ENCODE measurements around the gene TRPM8.

Gene TRPM8

GRCh38 chr2:234046521-234046920 lies 129.3 kb downstream of the TRPM8 start:
- DNase-seq (ENCODE audit: low read depth in 2 of 2): no peak

GRCh38 chr2:234047361-234047760 lies 130.2 kb downstream of the TRPM8 start:
- no peak for DNase-seq (ENCODE audit: low read depth in 2 of 2)

DNA sequence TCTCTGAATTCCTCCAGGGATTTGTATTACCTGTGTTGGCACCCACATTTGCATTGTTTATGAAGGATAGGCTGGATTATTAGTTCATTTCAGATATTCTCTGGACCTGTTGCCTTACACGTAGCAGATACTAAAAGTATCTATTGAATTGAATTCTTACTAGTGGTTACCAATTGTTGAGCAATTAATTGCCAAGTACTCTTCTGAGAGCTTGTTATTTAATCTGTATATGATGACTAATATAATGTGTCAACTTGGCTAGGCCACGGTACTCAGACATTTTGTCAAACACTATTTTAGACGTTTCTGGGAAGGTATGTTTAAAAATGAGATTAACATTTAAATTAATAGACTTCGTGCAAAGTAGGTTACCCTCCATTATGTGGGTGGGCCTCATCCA lies 130.9 kb downstream of the TRPM8 start:
- DNase-seq (ENCODE audit: low read depth in 2 of 2): no peak

GRCh38 chr2:234050455-234051135 lies 133.4 kb downstream of the TRPM8 start, which contains the start of gene SPP2:
Gene SPP2, plus strand, starts transcription at chr2:234050702. Its CDS starts 85 bp downstream, at chr2:234050787.
- no peak for DNase-seq (ENCODE audit: low read depth in 2 of 2)

- DNase-seq (ENCODE audit: low read depth in 2 of 2): no peak
Measured at GRCh38 chr2:234051374-234052070, 134.3 kb downstream of the TRPM8 start.

GRCh38 chr2:234058881-234059280 lies 141.7 kb downstream of the TRPM8 start:
- no peak for DNase-seq (ENCODE audit: low read depth in 2 of 2)

DNA sequence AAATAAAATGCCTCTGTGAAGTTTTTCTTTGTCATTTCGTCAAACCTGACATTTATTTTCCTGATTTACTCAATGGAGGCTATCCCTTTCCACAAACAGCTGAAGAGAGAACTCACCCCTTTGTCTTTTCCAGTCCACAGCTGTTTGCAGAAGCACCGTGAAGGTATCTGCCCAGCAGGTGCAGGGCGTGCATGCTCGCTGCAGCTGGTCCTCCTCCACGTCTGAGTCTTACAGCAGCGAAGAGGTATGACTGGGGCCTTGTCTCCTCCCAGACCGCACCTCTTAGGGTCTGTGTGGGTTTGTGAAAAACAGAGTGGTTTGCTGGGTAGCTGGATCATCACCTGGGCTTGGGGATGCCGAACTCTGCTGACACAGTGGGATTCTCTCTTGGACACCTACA lies 143.1 kb downstream of the TRPM8 start:
- no peak for DNase-seq (ENCODE audit: low read depth in 2 of 2)

DNA sequence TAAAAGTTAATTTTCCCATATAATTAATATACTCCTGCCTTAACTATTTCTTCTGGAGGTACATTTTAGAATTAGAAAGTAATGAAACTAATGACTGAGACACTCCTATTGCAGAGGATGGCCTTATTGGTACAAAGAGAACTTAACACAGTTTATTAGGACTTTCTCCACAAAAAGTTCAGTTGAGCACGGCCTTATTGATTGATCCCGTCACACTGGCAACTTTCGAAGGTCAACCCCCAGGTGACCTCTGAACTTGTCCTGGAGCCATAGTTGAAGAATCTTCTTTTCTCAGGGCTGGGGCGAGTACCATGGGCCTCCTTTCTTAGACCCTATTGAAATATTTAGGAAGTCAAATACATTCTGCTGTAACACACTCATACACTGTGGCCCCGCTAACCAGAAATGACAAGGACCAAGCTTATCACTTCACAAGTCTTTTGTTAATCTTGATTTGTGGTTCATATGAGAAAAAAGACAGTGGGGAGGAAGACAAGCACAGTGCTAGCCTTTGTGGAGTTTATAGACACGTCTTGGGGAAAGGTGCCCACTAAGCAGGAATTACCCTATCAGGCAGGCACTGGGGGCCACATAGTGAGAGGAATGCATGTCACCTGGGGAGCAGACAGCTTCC lies 144.6 kb downstream of the TRPM8 start:
- no peak for DNase-seq (ENCODE audit: low read depth in 2 of 2)

GRCh38 chr2:234066587-234066986 lies 149.4 kb downstream of the TRPM8 start:
- no peak for DNase-seq (ENCODE audit: low read depth in 2 of 2)

Data from activated CD4-positive, alpha-beta T cell treated with anti-CD3 and anti-CD28 coated beads for 24 hours (primary cell).